ENCODE measurements around the gene FBXO44.

The FBXO44 gene

DNA sequence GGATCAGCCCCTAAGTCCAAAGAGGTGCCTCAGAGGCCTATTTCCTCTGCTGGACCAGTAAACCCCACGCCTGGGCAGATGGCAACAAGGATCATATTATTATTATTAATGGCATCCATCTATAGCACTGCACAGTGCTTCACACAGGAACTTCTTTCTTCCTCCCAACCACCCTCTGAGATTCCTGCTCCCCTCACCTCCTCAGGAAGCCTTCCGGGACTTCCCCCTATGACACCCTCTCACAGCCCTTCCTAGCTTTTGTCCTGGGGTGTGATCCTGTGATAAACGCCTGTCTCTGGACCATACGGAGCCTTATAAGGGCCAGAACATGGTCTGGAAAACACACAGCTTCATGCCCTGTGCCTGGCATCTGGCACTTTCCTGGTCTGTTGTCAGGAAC is 3.7 kb upstream of the FBXO44 start:
- Mint-ChIP-seq H3K4me3 (peak overlapping the region; percentile 70), H3K27ac (no peak overlapping the region), H3K4me1 (peaks cover 28% of the 10 kb centered on the region), H3K36me3 (ENCODE audit: low read depth) (no peaks in the 10 kb centered on the region), H3K27me3 (ENCODE audit: low read depth, poor library complexity) (peaks cover 88% of the 10 kb centered on the region), H3K9me3 (no peaks in the 10 kb centered on the region)
- TF ChIP-seq, protein P1, sequence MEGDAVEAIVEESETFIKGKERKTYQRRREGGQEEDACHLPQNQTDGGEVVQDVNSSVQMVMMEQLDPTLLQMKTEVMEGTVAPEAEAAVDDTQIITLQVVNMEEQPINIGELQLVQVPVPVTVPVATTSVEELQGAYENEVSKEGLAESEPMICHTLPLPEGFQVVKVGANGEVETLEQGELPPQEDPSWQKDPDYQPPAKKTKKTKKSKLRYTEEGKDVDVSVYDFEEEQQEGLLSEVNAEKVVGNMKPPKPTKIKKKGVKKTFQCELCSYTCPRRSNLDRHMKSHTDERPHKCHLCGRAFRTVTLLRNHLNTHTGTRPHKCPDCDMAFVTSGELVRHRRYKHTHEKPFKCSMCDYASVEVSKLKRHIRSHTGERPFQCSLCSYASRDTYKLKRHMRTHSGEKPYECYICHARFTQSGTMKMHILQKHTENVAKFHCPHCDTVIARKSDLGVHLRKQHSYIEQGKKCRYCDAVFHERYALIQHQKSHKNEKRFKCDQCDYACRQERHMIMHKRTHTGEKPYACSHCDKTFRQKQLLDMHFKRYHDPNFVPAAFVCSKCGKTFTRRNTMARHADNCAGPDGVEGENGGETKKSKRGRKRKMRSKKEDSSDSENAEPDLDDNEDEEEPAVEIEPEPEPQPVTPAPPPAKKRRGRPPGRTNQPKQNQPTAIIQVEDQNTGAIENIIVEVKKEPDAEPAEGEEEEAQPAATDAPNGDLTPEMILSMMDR (IDR thresholded peaks at IDR 0.05): no peak
- DNase-seq: no peak

DNA sequence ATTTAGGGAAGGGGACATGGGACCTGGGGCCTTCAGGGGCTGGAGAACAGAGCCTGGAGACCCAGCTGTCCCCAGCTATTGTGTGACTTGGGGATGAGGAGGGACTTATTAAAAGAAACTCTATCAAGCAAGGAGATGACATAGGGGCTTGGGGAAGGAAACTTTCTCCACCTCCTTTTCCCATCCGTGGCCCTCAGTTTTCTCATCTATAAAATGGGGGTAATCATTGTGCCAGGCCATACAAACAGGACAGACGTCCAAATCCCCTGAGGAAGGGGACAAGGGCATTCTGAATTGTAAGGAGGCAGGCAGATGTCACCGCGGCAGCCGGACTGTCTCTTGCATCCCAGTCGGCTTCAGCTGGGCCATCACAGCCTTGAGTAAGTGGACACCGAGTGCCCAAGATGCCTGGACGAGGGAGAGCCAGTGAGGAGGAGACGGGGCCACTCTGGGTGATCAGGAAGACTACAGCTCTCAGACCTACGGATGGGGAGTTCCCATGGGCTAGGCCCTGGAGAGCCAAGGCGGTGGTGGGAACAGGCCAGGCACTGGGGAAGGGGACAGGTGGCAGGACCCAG is 2.4 kb upstream of the FBXO44 start:
- DNase-seq: no peak
- Mint-ChIP-seq H3K4me1 (peaks cover 30% of the 10 kb centered on the region), H3K4me3 (no peak overlapping the region), H3K9me3 (no peaks in the 10 kb centered on the region), H3K27ac (no peak overlapping the region), H3K36me3 (ENCODE audit: low read depth) (no peaks in the 10 kb centered on the region), H3K27me3 (ENCODE audit: low read depth, poor library complexity) (peaks cover 83% of the 10 kb centered on the region)
- TF ChIP-seq, protein P1 (IDR thresholded peaks at IDR 0.05): no peak

DNA sequence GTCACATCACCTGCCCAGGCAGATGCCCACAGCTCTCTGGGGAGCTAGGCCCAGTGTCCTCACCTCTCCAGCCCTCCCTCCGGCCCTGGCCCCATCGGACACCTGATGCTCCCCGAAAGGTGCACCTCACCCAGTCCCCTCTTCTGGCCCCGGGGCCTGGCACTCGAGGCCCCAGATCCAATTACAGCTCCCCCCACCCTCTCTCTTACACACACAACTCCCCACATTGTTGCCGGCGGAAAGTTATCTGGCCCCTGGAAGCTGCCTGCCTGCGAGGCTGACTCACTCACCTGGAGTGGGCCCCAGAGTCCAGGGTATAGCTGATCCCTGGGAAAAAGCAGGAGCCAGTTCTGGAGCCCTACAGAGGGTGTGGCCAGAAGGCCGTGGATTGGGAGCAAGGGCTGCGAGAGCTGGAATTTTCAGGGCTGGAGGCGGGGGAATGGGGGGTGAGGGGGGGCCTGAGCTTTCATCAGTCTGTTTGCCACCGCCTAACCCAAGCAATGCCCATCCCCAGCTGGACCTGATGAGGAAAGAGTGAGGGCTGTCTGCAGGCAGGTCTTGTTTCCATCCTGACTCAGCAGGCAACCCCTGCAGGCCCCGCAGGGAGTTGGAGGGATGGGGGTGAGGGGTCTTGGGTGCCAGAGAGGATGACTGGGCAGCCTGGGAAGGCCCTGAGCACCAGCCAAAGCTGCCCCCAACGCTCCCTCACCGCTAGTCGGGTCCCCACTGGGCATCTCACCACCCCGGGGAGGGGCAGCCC is 1.4 kb upstream of the FBXO44 start:
- TF ChIP-seq, protein P1 (IDR thresholded peaks at IDR 0.05): no peak
- Mint-ChIP-seq H3K4me1 (peaks cover 30% of the 10 kb centered on the region), H3K27me3 (ENCODE audit: low read depth, poor library complexity) (peaks cover 74% of the 10 kb centered on the region), H3K4me3 (no peak overlapping the region), H3K36me3 (ENCODE audit: low read depth) (no peaks in the 10 kb centered on the region), H3K9me3 (no peaks in the 10 kb centered on the region), H3K27ac (no peak overlapping the region)
- DNase-seq: no peak

- DNase-seq: no peak
- TF ChIP-seq, protein P1 (IDR thresholded peaks at IDR 0.05): no peak
- peak overlapping the region; percentile 54 for H3K4me3 Mint-ChIP-seq
- H3K27ac Mint-ChIP-seq: no peak overlapping the region
- no peaks in the 10 kb centered on the region for H3K9me3 Mint-ChIP-seq
- H3K36me3 Mint-ChIP-seq (ENCODE audit: low read depth): no peaks in the 10 kb centered on the region
- H3K27me3 Mint-ChIP-seq (ENCODE audit: low read depth, poor library complexity): peaks cover 69% of the 10 kb centered on the region
- peaks cover 30% of the 10 kb centered on the region for H3K4me1 Mint-ChIP-seq
These were observed 878 bp upstream of the FBXO44 start for GRCh38 chr1:11653861-11654136.

DNA sequence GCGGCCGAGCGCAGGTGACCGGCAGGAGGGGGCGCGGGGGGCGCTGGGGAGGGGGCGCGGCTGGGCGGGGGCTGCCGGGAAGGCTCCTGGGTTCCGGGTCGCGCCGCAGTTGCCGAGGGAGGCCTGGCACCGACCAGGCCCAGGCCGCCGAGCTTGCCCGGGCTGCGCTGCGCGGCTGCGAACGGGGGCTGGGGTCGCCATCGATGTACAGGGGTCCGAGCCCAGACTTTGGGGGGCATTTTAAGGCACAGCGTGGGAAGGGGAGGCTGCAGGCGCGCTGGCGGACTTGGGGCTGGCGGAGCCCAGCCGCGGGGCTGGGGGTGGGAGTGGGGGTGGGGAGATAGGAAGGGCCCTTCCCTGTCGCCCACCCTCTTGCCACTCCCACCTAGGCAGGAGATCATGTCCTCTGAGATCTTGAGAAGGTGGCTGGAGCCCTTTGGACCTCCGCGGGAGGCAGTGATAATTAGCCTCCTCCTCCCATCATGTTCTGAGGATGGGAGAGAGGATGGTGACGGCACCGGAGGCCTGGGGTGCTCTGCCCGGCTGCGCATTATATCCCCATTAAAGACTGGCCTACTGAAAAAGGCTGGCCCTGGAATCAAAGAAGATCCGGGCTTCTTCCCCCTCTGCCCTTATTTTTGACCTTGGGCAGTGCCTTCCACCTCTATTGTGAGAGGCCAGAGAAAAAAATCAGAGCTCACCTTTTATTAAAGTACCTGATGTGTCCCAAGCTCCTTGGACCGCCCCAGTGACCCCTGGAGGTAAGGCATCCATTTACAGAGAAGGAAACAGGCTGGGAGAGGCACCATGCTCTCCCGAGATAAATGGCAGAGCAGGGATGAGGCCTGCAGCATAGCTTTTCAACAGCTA is 497 bp downstream of the FBXO44 start:
- Mint-ChIP-seq H3K27me3 (ENCODE audit: low read depth, poor library complexity) (peaks cover 59% of the 10 kb centered on the region), H3K27ac (no peak overlapping the region), H3K4me3 (peak overlapping the region; percentile 75), H3K4me1 (peaks cover 24% of the 10 kb centered on the region), H3K9me3 (no peaks in the 10 kb centered on the region), H3K36me3 (ENCODE audit: low read depth) (no peaks in the 10 kb centered on the region)
- TF ChIP-seq, protein P1 (IDR thresholded peaks at IDR 0.05): no peak
- DNase-seq: no peak
